Urinary bladder (tissue), 4 donors: ENCODE data around the gene ICAM1. TPM values are rescaled to one million over a fixed set of nuclear protein-coding genes. Genes with fewer than 3 reads are reported as not detected.
"Not testable (repeated sequence)": the region's sequence is repeated elsewhere in the genome, so short reads cannot be mapped to it uniquely, and the experiment has no call there.

ENCODE experiments used
- DNase-seq: peaks from one replicate; pipeline ENCODE4 v3.0.0-alpha.2; 2015; ENCODE audit errors: extremely low spot score
- H3K27ac ChIP-seq: one replicate; pipeline ENCODE4 v1.5.1; 2013; ENCODE audit warnings: low read depth, mild to moderate bottlenecking, moderate library complexity
- H3K36me3 ChIP-seq: one replicate; pipeline ENCODE4 v1.6.1; 2013; ENCODE audit warnings: mild to moderate bottlenecking, moderate library complexity; ENCODE audit not compliant: insufficient read depth
- H3K4me1 ChIP-seq: one replicate; pipeline ENCODE4 v1.6.1; 2013; ENCODE audit warnings: mild to moderate bottlenecking, moderate library complexity; ENCODE audit not compliant: insufficient read depth
- H3K4me3 ChIP-seq: one replicate; pipeline ENCODE4 v1.5.1; 2013; ENCODE audit warnings: low read depth, low read length
- WGBS: extraction: QIAGEN DNeasy Blood & Tissue Kit; methylation state at CpG from one replicate; pipeline ENCODE4 v1.1.7; 2013; 5-methylcytosine and 5-hydroxymethylcytosine counted together
- polyA plus RNA-seq: library from polyadenylated mRNA; stranded (reverse); fragments of 200-250 nt; gene quantifications from one replicate; pipeline ENCODE4 v1.2.3, GENCODE V29; 2013
- total RNA-seq: library from RNA; depleted of rRNA; stranded (reverse); fragments of >200 nt; gene quantifications from one replicate; pipeline ENCODE4 v1.2.3, GENCODE V29; 2014
- donor health status: healthy with polysubstance abuse.
- donor health status: healthy.

ICAM1 gene
- total and polyA plus RNA-seq, 2 donors: 7.7 to 26.4 TPM

DNA sequence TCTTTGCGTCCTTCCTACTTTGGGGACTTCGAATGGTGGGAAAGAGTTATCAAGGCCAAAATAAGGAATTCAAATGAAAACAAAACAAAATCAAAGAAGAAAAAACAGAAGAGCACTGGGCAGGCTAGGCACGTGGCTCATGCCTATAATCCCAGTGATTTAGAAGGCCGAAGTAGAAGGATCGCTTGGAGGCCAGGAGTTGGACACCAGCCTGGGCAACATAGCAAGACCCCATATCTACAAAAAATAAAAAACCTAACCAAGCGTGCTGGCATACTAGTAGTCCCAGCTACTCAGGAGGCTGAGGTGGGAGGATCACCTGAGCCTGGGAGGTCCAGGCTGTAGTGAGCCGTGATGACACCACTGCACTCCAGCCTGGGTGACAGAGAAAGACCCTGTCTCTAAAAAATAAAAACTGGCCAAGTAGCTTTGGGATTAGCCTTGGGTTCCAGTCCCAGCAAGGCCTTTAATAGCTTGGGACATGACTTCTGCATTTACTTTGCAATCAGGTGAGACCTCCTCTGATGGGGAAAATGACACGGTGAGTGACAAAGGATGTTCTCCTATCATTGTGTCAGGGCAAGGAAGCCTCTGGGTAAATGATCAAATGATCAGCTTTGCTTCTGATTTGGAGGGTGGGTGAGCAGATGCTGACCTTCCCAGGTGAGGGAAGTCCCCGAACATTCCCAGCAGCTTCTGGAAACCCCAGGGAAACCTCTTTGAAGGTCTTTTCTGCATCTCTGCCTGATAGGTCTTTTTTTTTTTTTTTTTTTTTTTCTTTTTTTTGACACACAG lies 7.1 kb downstream of the ICAM1 start:
- H3K27ac ChIP-seq: no peak overlapping the region
- DNase-seq: no peak
- WGBS: 89% methylated on average over 9 of the region's 9 CpGs
- H3K36me3 ChIP-seq: peaks cover 2% of the 10 kb centered on the region
- H3K4me1 ChIP-seq: no peaks in the 10 kb centered on the region
- no peak overlapping the region for H3K4me3 ChIP-seq

DNA sequence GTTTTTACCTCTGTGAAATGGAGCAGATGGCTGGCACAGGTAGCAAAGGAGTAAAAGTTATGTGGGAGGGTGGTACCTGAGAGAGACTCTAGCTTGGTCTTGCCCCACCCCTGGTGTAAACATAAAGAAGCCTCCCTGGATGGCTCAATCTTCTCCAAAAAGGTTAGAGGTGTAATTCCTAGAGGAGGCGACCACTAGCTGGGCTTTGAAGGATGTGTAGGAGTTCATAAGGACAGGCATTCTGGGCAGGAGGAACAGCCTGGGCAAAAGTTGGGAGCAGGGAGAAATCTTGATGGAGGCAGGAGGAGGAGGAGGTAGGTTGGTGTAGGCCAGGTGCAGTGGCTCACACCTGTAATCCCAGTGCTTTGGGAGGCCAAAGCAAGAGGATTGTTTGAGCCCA lies 8.0 kb downstream of the ICAM1 start:
- Histone ChIP-seq H3K36me3 (peaks cover 2% of the 10 kb centered on the region), H3K4me1 (no peaks in the 10 kb centered on the region), H3K27ac (no peak overlapping the region), H3K4me3 (no peak overlapping the region)
- DNase-seq: no peak
- WGBS: 94% methylated on average over 1 of the region's 1 CpG

DNA sequence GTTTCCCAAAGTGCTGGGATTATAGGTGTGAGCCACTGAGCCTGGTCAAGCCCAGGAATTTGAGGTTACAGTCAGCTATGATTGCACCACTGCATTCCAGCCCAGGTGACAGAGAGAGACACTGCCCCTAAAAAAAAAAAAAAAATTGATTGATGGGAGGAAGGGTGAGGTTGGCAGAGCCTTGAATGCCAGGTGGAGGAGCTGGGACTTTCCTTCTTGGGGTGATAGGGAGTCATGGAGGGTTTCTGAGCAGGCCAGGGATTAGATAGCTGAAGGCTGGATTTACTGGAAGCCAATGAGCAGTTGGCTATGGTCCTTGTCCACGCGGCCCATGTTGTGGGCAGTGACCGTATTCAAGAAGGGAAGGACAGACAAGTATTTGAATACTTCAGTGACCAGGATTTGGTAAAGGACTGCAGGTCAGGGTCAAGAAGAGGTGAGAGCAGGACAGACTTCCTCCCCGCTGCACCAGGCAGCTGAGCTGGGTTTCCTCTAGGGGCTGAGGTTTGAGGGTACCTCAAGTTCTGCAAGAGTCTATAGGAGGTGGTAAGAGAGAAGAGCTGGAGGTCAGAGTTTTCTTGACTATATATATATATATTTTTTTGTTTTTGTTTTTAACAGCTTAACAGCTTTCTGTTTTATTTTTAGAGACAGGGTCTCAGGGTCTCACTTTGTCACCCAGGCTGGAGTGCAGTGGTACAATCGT lies 9.0 kb downstream of the ICAM1 start:
- no peaks in the 10 kb centered on the region for H3K4me1 ChIP-seq
- no peak overlapping the region for H3K4me3 ChIP-seq
- H3K27ac ChIP-seq: no peak overlapping the region
- peaks cover 2% of the 10 kb centered on the region for H3K36me3 ChIP-seq
- WGBS: 86% methylated on average over 5 of the region's 5 CpGs
- no peak for DNase-seq

DNA sequence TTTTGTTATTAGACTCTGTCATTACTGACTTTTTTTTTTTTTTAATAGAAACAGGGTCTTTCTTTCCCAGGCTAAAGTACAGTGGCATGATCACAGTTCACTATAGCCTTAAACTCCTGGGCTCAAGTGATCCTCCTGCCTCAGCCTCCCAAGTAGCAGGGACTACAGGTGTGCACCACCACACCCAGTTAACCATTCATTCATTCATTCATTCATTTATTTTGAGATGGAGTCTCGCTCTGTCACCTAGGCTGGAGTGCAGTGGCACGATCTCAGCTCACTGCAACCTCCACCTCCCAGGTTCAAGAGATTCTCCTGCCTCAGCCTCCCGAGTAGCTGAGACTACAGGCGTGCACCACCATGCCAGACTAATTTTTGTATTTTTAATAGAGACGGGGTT lies 11.1 kb downstream of the ICAM1 start:
- H3K36me3 ChIP-seq, H3K4me1 ChIP-seq, DNase-seq, H3K4me3 ChIP-seq, H3K27ac ChIP-seq: not testable (repeated sequence)
- WGBS: 92% methylated on average over 5 of the region's 5 CpGs

DNA sequence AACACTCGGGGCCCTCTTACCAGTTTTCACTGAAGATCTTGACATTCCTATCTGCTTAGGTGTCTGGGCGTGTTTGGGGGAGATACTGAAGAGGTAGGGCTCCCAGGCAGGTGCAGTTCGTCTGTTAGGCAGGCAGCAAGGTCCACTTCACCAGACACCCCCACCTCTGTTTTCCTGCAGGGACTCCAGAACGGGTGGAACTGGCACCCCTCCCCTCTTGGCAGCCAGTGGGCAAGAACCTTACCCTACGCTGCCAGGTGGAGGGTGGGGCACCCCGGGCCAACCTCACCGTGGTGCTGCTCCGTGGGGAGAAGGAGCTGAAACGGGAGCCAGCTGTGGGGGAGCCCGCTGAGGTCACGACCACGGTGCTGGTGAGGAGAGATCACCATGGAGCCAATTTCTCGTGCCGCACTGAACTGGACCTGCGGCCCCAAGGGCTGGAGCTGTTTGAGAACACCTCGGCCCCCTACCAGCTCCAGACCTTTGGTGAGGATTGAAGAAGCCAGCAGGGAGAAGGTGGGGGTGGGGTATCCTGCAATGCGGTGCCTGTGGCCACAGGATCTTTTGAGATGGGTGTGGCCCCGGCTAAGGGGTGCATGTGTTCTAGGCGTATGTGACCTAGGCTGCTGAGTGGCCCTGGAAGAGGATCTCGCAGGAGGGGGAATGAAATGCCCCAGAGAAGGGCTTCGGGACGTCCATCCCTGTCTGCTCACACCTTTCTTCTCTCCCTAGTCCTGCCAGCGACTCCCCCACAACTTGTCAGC lies 12.6 kb downstream of the ICAM1 start:
- Histone ChIP-seq H3K4me3 (no peak overlapping the region), H3K27ac (no peak overlapping the region)
- WGBS: 70% methylated on average over 23 of the region's 23 CpGs

DNA sequence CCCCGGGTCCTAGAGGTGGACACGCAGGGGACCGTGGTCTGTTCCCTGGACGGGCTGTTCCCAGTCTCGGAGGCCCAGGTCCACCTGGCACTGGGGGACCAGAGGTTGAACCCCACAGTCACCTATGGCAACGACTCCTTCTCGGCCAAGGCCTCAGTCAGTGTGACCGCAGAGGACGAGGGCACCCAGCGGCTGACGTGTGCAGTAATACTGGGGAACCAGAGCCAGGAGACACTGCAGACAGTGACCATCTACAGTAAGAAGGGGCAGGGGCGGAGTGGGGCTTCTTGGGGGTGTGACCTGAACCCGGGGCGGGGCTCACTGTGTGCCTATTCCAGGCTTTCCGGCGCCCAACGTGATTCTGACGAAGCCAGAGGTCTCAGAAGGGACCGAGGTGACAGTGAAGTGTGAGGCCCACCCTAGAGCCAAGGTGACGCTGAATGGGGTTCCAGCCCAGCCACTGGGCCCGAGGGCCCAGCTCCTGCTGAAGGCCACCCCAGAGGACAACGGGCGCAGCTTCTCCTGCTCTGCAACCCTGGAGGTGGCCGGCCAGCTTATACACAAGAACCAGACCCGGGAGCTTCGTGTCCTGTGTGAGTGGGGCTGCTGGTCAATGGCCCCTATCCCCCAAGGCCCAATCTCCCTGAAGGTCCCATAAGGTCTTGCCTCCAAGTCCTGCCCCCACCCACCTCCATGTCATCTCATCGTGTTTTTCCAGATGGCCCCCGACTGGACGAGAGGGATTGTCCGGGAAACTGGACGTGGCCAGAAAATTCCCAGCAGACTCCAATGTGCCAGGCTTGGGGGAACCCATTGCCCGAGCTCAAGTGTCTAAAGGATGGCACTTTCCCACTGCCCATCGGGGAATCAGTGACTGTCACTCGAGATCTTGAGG lies 13.4 kb downstream of the ICAM1 start:
- no peak for DNase-seq
- WGBS: 91% methylated on average over 34 of the region's 34 CpGs

More for the DNA sequence above, 12.6 kb downstream of the ICAM1 start:
- no peaks in the 10 kb centered on the region for H3K36me3 ChIP-seq
- no peaks in the 10 kb centered on the region for H3K4me1 ChIP-seq
- no peak for DNase-seq

DNA sequence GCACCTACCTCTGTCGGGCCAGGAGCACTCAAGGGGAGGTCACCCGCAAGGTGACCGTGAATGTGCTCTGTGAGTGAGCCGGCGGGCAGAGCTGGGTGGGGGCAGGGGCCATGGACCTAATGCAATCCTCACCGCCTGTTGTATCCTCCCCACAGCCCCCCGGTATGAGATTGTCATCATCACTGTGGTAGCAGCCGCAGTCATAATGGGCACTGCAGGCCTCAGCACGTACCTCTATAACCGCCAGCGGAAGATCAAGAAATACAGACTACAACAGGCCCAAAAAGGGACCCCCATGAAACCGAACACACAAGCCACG lies 14.0 kb downstream of the ICAM1 start:
- Histone ChIP-seq H3K4me1 (peaks cover 4% of the 10 kb centered on the region), H3K4me3 (no peak overlapping the region), H3K36me3 (no peaks in the 10 kb centered on the region), H3K27ac (no peak overlapping the region)
- no peak for DNase-seq
- WGBS: 91% methylated on average over 13 of the region's 13 CpGs

More for the DNA sequence above, 13.4 kb downstream of the ICAM1 start:
- H3K4me3 ChIP-seq: no peak overlapping the region
- H3K36me3 ChIP-seq: no peaks in the 10 kb centered on the region
- peaks cover under 1% of the 10 kb centered on the region for H3K4me1 ChIP-seq
- H3K27ac ChIP-seq: no peak overlapping the region

DNA sequence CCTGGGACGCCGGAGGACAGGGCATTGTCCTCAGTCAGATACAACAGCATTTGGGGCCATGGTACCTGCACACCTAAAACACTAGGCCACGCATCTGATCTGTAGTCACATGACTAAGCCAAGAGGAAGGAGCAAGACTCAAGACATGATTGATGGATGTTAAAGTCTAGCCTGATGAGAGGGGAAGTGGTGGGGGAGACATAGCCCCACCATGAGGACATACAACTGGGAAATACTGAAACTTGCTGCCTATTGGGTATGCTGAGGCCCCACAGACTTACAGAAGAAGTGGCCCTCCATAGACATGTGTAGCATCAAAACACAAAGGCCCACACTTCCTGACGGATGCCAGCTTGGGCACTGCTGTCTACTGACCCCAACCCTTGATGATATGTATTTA lies 14.5 kb downstream of the ICAM1 start:
- no peak for DNase-seq
- Histone ChIP-seq H3K36me3 (no peaks in the 10 kb centered on the region), H3K4me3 (no peak overlapping the region), H3K4me1 (peaks cover 4% of the 10 kb centered on the region), H3K27ac (no peak overlapping the region)
- WGBS: 90% methylated on average over 4 of the region's 4 CpGs

DNA sequence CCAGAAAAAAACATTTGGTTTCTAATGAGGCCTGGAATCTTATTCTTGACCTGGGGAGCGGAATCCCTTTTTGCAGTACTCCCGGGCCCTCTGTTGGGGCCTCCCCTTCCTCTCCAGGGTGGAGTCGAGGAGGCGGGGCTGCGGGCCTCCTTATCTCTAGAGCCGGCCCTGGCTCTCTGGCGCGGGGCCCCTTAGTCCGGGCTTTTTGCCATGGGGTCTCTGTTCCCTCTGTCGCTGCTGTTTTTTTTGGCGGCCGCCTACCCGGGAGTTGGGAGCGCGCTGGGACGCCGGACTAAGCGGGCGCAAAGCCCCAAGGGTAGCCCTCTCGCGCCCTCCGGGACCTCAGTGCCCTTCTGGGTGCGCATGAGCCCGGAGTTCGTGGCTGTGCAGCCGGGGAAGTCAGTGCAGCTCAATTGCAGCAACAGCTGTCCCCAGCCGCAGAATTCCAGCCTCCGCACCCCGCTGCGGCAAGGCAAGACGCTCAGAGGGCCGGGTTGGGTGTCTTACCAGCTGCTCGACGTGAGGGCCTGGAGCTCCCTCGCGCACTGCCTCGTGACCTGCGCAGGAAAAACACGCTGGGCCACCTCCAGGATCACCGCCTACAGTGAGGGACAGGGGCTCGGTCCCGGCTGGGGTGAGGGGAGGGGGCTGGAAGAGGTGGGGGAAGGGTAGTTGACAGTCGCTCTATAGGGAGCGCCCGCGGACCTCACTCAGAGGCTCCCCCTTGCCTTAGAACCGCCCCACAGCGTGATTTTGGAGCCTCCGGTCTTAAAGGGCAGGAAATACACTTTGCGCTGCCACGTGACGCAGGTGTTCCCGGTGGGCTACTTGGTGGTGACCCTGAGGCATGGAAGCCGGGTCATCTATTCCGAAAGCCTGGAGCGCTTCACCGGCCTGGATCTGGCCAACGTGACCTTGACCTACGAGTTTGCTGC lies 16.1 kb downstream of the ICAM1 start, which contains the start of gene ICAM4:
TSS of gene ICAM4 (plus strand) at position 153 of the 935 bp plus-strand sequence. CDS start at position 211, 58 bp downstream.
- Histone ChIP-seq H3K27ac (no peak within 1 kb of the TSS), H3K36me3 (no peaks in the 10 kb centered on the region), H3K4me3 (no peak within 1 kb of the TSS), H3K4me1 (peaks cover 4% of the 10 kb centered on the region)
- 5% methylated on average over 59 of the region's 59 CpGs for WGBS
- no peak for DNase-seq

DNA sequence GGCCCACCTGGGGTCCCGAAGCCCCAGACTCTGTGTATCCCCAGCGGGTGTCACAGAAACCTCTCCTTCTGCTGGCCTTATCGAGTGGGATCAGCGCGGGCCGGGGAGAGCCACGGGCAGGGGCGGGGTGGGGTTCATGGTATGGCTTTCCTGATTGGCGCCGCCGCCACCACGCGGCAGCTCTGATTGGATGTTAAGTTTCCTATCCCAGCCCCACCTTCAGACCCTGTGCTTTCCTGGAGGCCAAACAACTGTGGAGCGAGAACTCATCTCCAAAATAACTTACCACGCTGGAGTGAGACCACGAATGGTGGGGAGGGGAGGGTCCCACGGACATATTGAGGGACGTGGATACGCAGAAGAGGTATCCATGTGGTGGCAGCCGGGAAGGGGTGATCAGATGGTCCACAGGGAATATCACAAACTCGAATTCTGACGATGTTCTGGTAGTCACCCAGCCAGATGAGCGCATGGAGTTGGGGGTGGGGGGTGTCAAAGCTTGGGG lies 17.8 kb downstream of the ICAM1 start:
- no peak overlapping the region for H3K4me3 ChIP-seq
- DNase-seq: no peak
- WGBS: 3% methylated on average over 23 of the region's 23 CpGs

DNA sequence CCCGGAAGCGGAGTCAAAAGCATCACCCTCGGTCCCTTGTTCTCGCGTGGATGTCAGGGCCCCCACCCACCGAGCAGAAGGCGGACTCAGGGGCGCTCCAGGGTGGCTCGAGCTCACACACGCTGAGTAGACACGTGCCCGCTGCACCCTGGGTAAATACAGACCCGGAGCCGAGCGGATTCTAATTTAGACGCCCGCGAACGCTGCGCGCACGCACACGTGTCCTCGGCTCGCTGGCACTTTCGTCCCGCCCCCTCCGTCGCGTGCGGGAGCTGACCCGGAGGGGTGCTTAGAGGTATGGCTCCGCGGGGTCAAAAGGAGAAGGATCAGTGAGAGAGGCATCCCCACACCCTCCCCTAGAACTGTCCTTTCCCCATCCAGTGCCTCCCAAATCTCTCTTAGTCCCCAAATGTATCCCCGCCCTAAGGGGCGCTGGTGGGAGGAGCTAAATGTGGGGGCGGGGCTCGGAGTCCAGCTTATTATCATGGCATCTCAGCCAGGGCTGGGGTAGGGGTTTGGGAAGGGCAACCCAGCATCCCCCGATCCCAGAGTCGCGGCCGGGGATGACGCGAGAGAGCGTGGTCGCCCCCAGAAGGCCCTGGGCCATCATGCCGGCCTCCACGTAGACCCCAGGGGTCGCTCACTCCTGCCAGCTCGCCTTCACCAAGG lies 18.4 kb downstream of the ICAM1 start:
- under 1% methylated on average over 50 of the region's 50 CpGs for WGBS
- no peak overlapping the region for H3K27ac ChIP-seq
- H3K4me3 ChIP-seq: peak overlapping the region; percentile 29
- DNase-seq: no peak
- no peaks in the 10 kb centered on the region for H3K36me3 ChIP-seq
- peaks cover 4% of the 10 kb centered on the region for H3K4me1 ChIP-seq

More for the DNA sequence above, 17.8 kb downstream of the ICAM1 start:
- Histone ChIP-seq H3K4me1 (peaks cover 4% of the 10 kb centered on the region), H3K27ac (no peak overlapping the region), H3K36me3 (no peaks in the 10 kb centered on the region)
